HG03039 (cell line): ENCODE data around the gene PDE7B.

Source experiments
- ATAC-seq: cut with Tn5 transposase; IDR thresholded peaks from one replicate; pipeline ENCODE4 v1.9.1; 2021; ENCODE audit warnings: mild to moderate bottlenecking, moderate library complexity; ENCODE audit not compliant: unreplicated experiment

Gene PDE7B

DNA sequence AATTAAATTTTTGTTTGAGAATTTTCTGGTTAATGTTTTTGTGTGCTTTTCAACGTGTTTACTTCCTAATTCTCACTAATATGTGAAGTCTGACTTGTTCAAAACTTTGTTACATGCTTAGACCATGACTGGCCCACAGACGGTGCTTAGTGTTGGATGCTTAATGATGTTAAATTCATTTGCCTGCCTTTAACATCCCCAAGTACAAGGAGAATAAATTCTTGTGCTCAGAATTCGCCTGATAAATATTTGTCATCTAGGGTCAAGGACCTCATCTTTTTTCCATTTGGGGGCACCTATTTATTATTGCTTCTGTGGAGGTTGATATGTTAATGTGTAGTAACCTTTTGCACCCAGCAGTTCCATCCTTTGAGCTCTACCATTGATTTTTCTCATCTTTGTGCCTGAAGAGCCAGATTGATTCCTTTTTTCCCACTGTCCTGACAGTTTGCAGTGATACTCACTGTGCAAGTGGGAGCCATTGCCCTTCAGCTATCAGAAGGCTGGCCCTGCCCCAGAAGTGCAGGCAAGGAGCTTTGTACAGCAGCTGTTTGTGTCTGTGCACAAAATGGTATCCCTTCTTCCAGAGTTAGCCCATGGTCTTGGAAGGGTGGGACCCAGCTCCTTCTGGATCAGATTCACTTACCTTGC lies 170.8 kb downstream of the PDE7B start:
- ATAC-seq: no peak

DNA sequence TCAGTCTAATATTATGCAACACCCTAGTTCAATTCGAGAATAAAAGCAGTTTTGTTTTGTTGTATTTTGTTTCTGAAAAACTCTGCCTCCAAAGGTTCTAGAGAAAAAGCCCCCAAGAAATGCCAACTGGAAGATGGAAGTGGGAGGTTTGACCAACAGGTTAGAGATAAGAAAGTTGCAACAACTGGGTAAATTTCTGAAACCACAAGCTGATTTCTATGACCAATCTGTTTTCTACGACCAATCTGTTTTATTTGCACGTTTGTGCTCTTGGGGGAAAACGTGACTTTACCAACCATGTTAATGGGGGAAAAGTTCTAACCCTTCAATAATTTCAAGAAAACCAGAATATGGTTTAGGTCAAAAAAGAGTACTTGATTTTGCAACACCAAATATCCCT lies 173.2 kb downstream of the PDE7B start:
- ATAC-seq: no peak

DNA sequence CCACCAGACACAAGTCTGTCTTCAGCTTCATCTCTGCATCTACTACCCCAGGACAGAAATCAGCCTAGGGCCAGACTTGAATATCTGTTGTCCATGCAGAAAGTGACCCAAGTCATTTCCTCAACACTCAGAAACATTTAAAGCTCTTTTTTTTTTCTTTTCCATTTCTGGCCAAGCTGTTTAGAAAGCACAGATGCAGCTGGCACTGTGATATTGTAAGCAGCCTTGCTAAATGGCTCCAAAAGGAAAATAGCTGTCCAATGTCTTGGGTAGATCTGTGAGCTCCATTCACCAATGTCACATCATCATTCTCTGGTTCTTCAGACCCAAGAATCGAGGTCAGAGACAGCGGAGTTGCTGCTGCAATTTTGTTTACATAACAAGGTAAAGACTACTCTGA lies 174.2 kb downstream of the PDE7B start:
- no peak for ATAC-seq

DNA sequence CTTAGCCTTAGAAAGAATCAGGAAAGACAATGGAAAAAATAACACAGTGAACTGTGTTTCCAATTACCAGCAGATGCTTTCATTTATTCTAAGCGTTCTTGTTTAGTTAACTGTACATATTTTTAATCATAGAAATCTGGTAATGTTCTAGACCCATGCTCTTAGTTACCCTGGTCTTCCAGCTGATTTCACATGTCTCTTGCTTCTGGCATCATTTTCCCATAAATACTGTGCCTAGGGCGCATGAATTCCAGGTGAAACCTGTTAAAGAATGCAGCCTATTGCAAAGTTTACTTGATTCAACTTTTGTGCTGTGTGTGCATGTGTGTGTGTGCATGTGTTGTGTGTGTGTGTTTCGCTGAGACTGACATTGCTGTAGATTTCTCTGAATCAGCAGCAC lies 178.6 kb downstream of the PDE7B start:
- no peak for ATAC-seq

DNA sequence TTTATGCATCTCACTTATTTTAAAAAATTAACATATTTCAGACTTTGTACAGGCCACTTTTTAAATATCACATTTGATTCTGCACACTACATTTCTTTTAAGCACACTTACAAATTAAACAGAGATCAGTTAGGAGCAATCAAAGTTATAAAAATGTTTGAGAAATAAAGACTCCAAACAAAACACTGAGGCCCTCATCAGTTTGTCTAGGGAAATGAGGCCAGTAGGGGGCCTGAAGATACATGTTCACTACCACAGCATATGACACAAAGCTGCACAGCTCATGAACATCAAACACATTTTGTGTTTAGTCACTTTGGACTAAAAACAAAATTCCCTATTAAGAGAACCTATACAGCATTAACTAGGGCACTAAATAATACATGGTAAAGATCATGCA lies 180.5 kb downstream of the PDE7B start:
- no peak for ATAC-seq

DNA sequence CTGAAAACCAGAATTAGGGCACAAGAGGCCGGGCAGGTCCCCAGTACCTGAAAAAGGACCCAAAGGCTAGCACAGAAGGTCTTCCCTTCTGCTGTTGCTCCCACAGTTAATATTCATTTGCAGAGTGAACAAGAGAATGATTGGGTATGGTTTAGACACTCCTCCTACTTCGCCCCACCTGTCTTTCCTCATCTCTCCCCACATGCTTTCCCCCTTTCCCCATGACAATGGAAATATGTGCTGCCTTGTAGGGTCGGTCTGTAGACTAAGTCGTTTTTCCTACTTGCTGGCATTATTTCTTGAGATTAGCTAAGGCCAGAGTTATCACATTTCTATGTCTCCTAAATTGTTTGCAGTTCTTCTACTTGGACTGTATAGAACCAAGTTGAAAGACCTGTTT lies 181.9 kb downstream of the PDE7B start:
- no peak for ATAC-seq

DNA sequence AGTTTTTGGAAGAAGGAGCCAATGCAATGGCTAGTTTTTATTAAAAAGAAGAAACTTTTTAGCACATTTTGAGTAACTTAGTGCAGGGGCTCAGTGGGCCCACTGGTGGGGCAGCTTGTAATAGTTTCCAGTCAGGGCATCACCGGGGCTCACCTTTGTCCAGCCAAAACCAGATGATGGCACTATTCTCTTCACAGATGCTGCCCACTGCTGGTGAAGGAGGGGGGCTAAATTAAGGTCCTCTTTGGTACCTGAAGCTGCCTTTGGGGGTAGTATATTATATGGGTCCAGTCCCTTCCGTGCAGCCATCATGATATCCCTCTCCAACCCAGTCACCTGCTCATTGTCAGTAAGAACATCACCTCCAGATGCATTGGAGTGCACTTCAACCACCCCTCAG lies 182.9 kb downstream of the PDE7B start:
- no peak for ATAC-seq

DNA sequence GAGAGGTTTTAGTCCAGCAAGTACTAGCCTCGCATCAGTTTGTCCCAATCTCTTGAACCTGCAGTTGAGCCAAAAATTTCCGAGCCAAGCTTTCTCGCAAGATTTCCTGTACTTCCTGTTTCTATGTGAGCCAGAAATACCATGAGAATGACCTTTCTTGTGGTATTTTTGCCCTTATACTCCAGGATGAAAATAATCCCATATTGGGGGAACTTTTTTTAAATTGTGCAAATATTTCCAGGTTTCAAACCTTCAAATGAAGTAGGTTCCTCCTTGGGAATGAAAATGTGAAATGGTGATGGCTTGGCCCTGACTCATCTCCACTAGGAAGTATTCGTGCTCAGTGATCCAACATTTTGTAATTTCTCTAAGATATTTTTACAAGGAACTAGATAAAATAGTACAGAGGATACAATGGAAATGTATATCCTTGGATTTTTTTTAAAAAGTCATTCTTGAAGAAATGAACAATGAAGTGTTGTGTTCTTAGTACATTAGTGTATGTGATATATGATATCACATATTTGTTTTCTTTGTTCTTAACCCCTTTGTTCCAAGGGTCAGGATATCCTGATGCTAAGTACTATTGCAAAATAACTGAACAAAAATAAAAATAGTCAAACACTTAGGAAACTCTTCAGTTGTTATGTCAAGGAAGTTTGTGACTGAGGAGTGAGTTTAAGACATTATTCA lies 184.0 kb downstream of the PDE7B start:
- ATAC-seq: no peak

DNA sequence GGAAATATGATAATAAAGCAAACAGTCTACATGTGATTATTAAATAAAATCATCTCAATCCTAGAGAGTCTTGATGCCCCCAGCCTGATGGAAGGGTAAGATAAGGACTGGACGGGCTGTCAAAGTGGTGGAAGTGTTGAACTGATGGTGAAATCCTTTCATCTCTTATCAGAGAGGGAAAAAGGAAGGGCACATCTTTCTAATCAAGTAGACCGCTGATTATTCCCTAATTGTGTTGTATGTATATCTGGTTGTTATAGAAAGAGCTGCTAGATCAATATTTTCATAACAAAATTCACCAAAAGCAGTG lies 184.5 kb downstream of the PDE7B start:
- ATAC-seq: no peak

DNA sequence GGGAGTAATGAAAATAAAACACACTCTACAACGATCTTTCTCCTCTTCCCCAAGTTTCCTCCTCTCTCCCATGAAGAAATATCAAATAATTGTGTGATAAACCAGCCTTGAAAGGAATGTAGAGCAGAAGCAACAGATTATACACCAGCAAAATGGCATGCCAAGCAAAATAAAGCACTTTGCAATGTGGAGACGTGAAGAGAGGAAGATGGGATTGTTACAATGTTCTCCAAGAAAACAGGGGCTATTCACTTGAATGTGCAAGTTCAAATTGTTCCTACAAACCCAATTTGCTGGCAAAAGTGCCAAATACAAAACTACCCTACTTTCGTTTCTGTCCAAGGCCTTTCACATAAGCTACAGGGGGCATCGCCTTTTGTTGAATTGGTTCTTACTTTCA lies 185.1 kb downstream of the PDE7B start:
- ATAC-seq: no peak

DNA sequence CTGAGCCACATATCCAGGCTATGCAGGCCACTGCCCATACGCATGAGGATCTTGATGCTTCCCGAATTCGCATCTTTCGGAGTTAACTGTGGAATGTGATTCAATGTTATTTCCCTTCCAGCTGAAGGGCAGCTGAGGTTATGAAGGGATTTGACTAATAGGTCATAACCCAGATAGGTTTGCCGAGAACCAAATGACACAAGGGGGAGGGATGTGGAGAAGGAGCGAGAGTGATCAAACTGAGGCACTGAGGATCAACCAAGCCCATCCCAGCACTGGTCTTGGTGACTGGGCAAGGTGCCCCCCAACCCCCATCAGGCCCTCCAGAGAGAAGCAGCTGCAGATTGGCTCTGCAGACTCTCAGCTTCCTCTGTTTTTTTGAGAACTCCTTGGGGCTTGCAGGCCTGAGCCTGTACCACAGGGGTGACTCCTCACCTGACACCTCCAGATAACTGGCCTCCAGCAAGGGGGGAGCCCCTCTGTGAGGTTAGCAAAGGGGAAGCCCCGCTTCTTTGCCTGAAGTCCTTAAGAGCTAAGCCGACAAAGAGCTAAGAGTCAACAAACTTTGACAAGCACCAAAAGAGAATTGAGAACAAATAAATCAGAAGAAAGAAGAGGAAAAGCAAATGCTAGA lies 185.9 kb downstream of the PDE7B start:
- no peak for ATAC-seq

DNA sequence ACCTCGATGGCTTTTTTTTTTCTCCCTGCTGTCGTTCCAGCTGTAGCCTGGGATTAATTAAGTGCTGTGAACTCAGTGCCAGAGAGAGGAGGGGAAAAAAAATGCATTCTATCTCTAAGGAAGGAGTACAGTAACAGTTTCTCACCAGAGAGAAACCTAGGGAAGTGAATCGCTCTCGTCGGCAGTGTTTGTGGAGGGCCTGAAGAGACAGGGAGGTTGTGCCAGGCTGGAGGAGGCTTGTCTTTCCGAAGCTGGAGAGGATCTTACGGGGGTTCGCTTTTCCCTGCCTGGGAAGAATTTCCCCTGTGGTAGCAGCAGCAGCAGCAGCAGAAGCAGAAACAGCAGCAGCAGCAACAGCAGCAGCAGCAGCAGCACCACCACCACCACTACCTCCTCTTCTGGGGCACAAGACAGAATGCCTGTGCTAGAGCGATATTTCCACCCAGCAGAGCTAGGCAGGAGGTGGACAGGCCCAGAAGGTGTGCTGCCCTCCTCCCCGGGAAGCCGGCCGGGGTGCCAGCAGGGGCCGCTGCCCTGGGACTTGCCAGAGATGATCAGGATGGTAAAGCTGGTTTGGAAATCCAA lies 186.5 kb downstream of the PDE7B start:
- ATAC-seq: no peak

DNA sequence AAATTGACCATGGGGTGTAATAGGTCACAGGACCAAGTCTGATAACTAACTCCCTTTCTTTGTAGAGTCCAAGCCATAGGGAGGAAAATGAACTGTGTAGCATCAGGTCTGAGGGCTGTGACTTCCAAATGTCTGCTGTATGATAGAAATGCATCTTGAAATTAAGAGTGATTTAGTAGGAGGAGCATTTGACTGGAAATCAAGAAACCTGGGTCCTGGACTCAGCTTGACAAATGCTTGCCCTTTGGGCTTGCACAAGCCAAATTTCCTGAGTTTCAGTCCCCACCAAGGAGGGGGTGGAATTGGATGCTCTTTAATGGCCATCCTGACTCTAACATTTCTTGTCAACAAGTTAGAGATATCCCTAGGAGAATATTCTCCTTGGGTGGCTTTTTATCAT lies 187.0 kb downstream of the PDE7B start:
- no peak for ATAC-seq

DNA sequence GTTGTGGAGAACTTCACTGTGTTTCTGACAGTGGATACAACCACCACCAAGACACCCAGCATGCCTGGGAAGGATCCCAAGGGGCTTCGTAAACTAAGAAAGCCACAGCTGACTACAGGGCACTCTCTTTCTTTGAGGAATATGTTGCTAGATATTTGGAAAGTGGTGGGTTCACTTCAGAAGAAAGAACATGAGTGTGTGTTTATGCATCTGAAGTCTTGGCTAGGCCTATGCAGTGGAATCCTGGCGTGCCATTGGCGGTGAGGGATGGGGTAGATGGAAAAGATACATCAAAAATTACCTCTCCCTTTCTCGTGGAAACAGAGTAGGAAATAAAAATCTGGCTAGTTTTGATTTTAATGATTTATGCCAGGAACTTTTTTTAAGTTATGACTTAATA lies 187.7 kb downstream of the PDE7B start:
- no peak for ATAC-seq

DNA sequence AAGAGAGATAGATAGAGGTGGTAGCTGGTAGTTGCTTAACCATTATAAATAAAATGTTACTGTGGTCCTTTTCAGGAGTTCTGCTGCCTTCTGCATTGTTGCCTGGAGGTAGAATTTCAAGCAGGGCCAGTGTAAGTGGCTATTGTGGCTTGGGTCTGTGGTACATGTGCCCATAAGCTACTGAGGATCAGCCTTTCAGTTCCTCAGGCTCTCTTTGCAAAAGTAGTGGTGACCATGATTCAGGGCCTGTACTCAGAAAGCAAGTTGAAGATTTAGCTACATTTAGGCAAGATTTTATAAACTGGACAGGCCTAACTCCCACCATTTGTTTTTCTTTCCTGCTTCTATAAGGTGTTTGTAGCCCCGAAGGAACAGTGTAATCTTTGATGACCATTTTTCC lies 199.0 kb downstream of the PDE7B start:
- no peak for ATAC-seq

DNA sequence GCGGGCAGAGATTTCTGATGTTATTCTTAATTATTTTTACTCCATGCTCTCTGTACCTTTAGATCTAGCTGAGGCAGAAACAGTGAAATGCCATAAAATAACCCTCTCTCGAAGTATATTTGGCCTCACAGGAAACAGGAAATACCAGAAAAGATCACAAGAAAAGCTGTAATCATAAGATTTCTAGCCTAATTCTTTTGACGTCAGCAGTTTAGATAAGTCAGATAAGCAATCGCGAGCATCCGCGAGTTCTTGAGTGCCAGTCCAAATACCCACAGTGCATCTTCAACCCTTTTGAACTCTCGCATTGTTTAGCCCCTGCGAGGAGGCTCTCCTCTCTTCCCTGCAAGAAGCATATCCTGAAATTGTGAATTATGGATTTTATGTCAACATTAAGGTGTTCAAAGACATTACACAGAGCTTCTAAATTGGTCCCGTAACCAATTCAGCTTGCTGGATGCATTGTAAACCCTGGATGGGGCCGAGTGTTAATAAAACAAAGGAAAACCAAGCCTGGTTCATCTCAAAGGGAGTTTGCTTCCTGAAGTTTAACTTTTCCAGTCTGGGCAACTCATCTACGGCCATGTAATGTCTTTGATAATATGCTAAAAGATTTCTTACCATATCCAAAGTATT lies 199.8 kb downstream of the PDE7B start:
- no peak for ATAC-seq

DNA sequence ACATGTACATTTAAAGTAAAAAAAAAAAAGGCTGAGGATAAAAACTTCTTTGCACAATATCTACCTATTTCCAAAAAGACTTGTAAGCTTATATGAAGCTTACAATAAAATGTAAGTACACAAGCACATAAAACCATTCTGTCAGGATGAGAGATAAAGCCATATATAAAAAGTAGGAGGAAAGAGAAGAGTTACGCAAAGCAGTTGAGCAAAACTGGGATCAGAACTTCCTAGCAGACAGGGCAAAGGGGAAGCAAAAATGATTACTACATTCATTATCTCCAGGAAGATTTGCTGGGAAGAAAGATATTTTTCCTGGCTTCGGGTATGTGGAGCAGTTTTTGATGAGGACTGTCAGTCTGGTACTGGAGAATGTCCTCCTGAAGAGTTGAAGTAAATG lies 200.5 kb downstream of the PDE7B start:
- no peak for ATAC-seq

DNA sequence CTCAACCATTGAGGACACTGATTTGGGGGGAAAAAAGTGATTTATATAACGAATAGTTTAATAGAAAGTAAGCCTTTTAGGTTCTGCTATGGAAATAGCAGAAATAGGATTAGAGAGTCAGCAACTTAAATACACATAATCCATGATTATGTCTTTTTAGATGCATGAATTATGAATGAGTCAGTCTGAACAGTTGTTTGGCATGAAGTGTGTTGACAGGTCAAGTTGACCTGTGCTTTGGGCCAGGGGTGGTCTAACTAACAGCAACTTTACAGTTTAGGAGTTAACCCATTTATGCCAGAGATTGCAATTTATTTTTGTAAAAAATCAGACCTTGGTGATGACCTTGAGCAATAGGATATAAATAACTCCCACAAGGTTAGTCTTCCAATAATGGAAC lies 207.4 kb downstream of the PDE7B start:
- ATAC-seq: no peak

DNA sequence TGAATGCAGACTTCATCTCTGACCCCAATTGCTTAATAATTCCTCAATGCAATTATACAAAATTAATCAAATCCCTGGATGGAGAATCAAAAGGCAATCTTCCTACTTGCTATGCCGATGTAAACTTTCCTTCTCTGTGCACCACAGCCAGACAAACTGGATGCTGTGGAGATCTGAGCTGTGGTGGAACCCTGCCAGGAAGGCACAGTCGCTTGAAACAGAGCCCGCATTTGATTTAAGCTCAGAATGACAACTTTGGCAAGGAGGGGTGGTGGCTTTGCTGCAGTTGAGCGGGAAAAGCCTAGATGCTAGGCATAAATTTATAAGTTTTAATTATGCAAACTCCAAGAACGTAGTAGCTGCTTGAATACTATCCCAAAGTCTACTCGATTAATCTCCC lies 207.8 kb downstream of the PDE7B start:
- ATAC-seq: no peak

DNA sequence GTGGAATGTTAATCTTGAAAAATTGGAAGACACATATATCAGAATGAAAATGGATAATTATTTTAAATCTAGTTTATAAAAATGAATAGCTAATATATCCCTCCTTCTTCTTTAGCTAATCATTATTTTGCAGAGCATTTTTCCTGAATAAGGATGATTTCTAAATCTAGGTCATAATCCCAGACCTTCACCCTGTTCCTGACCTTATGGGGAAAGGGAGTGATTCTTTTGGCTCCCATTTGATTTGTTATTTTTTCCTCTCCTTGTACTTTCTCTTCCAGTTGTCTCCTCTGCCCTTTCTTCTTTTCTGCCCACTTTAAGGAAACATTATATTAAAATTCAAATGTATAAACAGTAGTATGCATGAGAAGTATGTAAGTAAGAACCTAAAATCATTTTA lies 208.6 kb downstream of the PDE7B start:
- no peak for ATAC-seq

DNA sequence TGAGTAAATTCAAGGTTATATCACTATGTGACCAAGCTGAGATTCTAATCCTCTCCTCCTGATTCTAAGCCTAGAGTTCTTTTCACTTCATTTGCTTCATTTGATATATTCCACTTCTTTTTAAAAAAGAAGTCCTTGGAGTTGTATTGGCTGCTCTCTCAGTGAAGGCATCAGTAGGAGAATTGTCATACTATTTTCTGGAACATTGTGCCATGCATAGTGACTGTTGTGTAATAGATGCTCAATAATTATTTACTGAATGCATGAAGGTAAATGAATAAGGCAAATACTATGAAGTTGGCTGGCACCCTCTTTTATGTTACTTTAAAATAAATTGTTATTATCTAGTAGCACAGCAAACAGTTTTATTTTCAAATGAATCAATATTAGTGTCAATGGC lies 209.3 kb downstream of the PDE7B start:
- ATAC-seq: no peak

DNA sequence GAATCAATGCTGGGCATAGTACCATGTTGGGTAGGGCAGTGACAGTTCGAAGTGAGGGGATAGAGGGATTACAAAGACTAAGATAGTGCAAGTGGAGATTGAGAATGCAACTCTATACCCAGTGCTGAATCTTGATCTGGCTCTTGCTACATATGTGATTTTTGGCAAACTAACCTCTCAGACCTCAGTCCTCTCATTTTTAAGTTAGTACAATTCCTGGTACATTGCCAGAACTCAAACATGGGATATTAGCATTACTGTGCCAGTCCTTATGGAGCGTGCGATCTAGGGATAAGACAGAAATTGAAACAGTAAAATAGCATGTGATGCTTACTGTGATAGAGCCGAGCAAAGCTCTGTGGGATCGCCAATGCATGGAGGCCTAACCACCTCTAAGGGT lies 210.2 kb downstream of the PDE7B start:
- ATAC-seq: no peak
